ENCODE measurements around the gene CFAP70. TPM values are rescaled to one million over a fixed set of nuclear protein-coding genes. Genes with fewer than 3 reads are reported as not detected.

The CFAP70 gene
- polyA plus RNA-seq, 1 donor from 2014 or later, result 5.8 TPM

DNA sequence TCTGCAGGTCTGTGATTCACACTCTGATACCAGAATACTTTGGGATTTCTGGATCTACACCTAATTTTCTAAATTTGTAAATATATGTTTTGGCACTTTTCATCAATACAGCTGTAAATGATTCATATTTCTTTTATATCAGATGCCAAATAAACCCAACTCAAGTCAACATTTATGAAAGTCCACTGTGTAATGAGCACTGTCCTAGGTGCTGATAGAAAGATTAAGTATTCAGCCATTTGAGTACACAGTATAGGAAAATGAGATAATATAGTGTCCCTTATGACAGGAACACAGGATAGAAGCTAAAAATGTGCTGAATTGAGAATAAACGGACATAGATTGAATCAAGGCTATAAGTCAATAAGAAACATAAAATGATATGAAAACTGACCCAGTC lies 48.8 kb upstream of the CFAP70 start:
- no peaks in the 10 kb centered on the region for H3K27me3 ChIP-seq (ENCODE audit: insufficient read depth, low read depth, low read length)
- H3K9ac ChIP-seq (ENCODE audit: low read length), result no peak overlapping the region
- no peaks in the 10 kb centered on the region for H4K20me1 ChIP-seq (ENCODE audit: insufficient read depth)
- no peak overlapping the region for H3K27ac ChIP-seq (ENCODE audit: low read length)
- no peaks in the 10 kb centered on the region for H3K36me3 ChIP-seq (ENCODE audit: insufficient read depth, low read length)
- no peak overlapping the region for H3K4me3 ChIP-seq (ENCODE audit: low read length)
- no peaks in the 10 kb centered on the region for H3K79me2 ChIP-seq (replicated peaks; ENCODE audit: insufficient read depth, low read length)
- H3K4me2 ChIP-seq (ENCODE audit: low read length), result no peak overlapping the region
- no peaks in the 10 kb centered on the region for H3K9me2 ChIP-seq (ENCODE audit: insufficient read depth, low read length)
- no peak overlapping the region for H2AFZ ChIP-seq (ENCODE audit: low read depth, low read length)
- H3K9me3 ChIP-seq (ENCODE audit: low read length), result no peaks in the 10 kb centered on the region
- no peaks in the 10 kb centered on the region for H3F3A ChIP-seq (ENCODE audit: insufficient read depth, low read length, poor library complexity, severe bottlenecking)
- TF ChIP-seq EZH2 (IDR thresholded peaks at IDR 0.05; ENCODE audit: borderline replicate concordance, insufficient read depth, low read length, poor library complexity, severe bottlenecking), result no peak
- TF ChIP-seq, protein P1, sequence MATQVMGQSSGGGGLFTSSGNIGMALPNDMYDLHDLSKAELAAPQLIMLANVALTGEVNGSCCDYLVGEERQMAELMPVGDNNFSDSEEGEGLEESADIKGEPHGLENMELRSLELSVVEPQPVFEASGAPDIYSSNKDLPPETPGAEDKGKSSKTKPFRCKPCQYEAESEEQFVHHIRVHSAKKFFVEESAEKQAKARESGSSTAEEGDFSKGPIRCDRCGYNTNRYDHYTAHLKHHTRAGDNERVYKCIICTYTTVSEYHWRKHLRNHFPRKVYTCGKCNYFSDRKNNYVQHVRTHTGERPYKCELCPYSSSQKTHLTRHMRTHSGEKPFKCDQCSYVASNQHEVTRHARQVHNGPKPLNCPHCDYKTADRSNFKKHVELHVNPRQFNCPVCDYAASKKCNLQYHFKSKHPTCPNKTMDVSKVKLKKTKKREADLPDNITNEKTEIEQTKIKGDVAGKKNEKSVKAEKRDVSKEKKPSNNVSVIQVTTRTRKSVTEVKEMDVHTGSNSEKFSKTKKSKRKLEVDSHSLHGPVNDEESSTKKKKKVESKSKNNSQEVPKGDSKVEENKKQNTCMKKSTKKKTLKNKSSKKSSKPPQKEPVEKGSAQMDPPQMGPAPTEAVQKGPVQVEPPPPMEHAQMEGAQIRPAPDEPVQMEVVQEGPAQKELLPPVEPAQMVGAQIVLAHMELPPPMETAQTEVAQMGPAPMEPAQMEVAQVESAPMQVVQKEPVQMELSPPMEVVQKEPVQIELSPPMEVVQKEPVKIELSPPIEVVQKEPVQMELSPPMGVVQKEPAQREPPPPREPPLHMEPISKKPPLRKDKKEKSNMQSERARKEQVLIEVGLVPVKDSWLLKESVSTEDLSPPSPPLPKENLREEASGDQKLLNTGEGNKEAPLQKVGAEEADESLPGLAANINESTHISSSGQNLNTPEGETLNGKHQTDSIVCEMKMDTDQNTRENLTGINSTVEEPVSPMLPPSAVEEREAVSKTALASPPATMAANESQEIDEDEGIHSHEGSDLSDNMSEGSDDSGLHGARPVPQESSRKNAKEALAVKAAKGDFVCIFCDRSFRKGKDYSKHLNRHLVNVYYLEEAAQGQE (IDR thresholded peaks at IDR 0.05; ENCODE audit: borderline replicate concordance), result no peak
- TF ChIP-seq SMC3 (conservative IDR thresholded peaks at IDR 0.05; ENCODE audit: poor library complexity), result no peak
- no peak for TF ChIP-seq TAF1 (IDR thresholded peaks at IDR 0.05; ENCODE audit: low read depth)

DNA sequence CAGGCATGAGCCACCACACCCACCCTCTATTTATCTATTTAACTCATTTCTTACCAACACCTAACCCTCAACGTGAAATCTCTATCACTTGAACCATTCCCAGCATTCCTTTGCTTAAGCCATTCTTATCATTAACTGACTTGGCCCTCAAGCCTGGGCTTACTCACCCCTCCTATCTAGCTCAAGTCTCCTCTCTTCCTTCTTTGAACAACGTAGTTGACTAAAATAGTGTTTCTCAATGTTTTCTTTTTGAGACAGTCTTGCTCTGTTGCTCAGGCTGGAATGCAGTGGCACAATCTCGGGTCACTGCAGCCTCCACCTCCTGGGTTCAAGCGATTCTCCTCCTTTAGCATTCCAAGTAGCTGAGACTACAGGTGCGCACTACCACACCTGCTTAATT lies 48.2 kb upstream of the CFAP70 start:
- H3K4me3 ChIP-seq (ENCODE audit: low read length), result no peak overlapping the region
- H3K79me2 ChIP-seq (replicated peaks; ENCODE audit: insufficient read depth, low read length), result no peaks in the 10 kb centered on the region
- no peaks in the 10 kb centered on the region for H4K20me1 ChIP-seq (ENCODE audit: insufficient read depth)
- H3K27me3 ChIP-seq (ENCODE audit: insufficient read depth, low read depth, low read length), result no peaks in the 10 kb centered on the region
- no peak overlapping the region for H3K9ac ChIP-seq (ENCODE audit: low read length)
- no peaks in the 10 kb centered on the region for H3K9me3 ChIP-seq (ENCODE audit: low read length)
- no peaks in the 10 kb centered on the region for H3K36me3 ChIP-seq (ENCODE audit: insufficient read depth, low read length)
- H2AFZ ChIP-seq (ENCODE audit: low read depth, low read length), result no peak overlapping the region
- TF ChIP-seq, protein P2, sequence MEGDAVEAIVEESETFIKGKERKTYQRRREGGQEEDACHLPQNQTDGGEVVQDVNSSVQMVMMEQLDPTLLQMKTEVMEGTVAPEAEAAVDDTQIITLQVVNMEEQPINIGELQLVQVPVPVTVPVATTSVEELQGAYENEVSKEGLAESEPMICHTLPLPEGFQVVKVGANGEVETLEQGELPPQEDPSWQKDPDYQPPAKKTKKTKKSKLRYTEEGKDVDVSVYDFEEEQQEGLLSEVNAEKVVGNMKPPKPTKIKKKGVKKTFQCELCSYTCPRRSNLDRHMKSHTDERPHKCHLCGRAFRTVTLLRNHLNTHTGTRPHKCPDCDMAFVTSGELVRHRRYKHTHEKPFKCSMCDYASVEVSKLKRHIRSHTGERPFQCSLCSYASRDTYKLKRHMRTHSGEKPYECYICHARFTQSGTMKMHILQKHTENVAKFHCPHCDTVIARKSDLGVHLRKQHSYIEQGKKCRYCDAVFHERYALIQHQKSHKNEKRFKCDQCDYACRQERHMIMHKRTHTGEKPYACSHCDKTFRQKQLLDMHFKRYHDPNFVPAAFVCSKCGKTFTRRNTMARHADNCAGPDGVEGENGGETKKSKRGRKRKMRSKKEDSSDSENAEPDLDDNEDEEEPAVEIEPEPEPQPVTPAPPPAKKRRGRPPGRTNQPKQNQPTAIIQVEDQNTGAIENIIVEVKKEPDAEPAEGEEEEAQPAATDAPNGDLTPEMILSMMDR (IDR thresholded peaks at IDR 0.05; ENCODE audit: poor library complexity, severe bottlenecking), result no peak
- no peak for TF ChIP-seq RAD21 (conservative IDR thresholded peaks at IDR 0.05)
- TF ChIP-seq SMC3 (conservative IDR thresholded peaks at IDR 0.05; ENCODE audit: poor library complexity), result no peak
- no peak for TF ChIP-seq EP300 (conservative IDR thresholded peaks at IDR 0.05; ENCODE audit: poor library complexity, severe bottlenecking)
- TF ChIP-seq, protein P1 (IDR thresholded peaks at IDR 0.05; ENCODE audit: borderline replicate concordance), result no peak
- TF ChIP-seq POLR2AphosphoS5 (IDR thresholded peaks at IDR 0.05), result no peak
- no peak for TF ChIP-seq EZH2 (IDR thresholded peaks at IDR 0.05; ENCODE audit: borderline replicate concordance, insufficient read depth, low read length, poor library complexity, severe bottlenecking)
- no peak for TF ChIP-seq TAF1 (IDR thresholded peaks at IDR 0.05; ENCODE audit: low read depth)
- no peak for TF ChIP-seq MXI1 (conservative IDR thresholded peaks at IDR 0.05; ENCODE audit: poor library complexity, severe bottlenecking)
- H3K27ac ChIP-seq (ENCODE audit: low read length), result no peak overlapping the region
- H3K9me2 ChIP-seq (ENCODE audit: insufficient read depth, low read length), result no peaks in the 10 kb centered on the region
- no peak overlapping the region for H3K4me2 ChIP-seq (ENCODE audit: low read length)
- no peaks in the 10 kb centered on the region for H3F3A ChIP-seq (ENCODE audit: insufficient read depth, low read length, poor library complexity, severe bottlenecking)

Measured in neural cell (in vitro differentiated cells).